Measurements from ENCODE around the gene CHI3L2. TPM values are rescaled to one million over a fixed set of nuclear protein-coding genes. Genes with fewer than 3 reads are reported as not detected.

CHI3L2 gene
- total RNA-seq, 4 donors from 2014 or later, result 0.82 to 2.7 TPM; not detected in 2

- intact Hi-C loops (cut with DNase I; ENCODE audit: low total_unique reads), result no loop called here
- Histone ChIP-seq H3K4me1 (no peaks in the 10 kb centered on the region), H3K9me3 (no peaks in the 10 kb centered on the region), H3K27me3 (peaks cover 4% of the 10 kb centered on the region), H3K4me3 (no peak overlapping the region), H3K36me3 (no peaks in the 10 kb centered on the region), H3K27ac (no peak overlapping the region)
- in situ Hi-C loops (cut with MboI; ENCODE audit: low pct_ligation_motif_present in 1 of 4, low pct_unique_long_range_greater_than_20kb in 1 of 4, low sequenced_read_pairs in 3 of 4), result no loop called here
- whole genome bisulfite sequencing, 2 donors (ENCODE audit: low coverage in 1 of 2), result 98 to 100% methylated on average over 1 to 2 of the region's 2 CpGs
- no peak for DNase-seq
- TF ChIP-seq POLR2AphosphoS5 (IDR thresholded peaks at IDR 0.05) (no peak), CTCF (IDR thresholded peaks at IDR 0.05) (no peak), EP300 (IDR thresholded peaks at IDR 0.05; ENCODE audit: low read depth) (no peak), POLR2A (IDR thresholded peaks at IDR 0.05) (no peak)
These were observed 25.3 kb downstream of the CHI3L2 start for GRCh38 chr1:111252786-111253185.

- H3K4me1 ChIP-seq, result no peaks in the 10 kb centered on the region
- intact Hi-C loops (cut with DNase I; ENCODE audit: low total_unique reads) (no loop called here), in situ Hi-C loops (cut with MboI; ENCODE audit: low pct_ligation_motif_present in 1 of 4, low pct_unique_long_range_greater_than_20kb in 1 of 4, low sequenced_read_pairs in 3 of 4) (no loop called here)
- H3K27ac ChIP-seq, result no peak overlapping the region
- H3K27me3 ChIP-seq, result peaks cover 4% of the 10 kb centered on the region
- H3K4me3 ChIP-seq, result no peak overlapping the region
- TF ChIP-seq POLR2AphosphoS5 (IDR thresholded peaks at IDR 0.05) (no peak), EP300 (IDR thresholded peaks at IDR 0.05; ENCODE audit: low read depth) (no peak), POLR2A (IDR thresholded peaks at IDR 0.05) (no peak), CTCF (IDR thresholded peaks at IDR 0.05) (no peak)
- WGBS, 2 donors (ENCODE audit: low coverage in 1 of 2), result 77 to 100% methylated on average over 1 of the region's 1 CpG
- no peak for DNase-seq
- H3K36me3 ChIP-seq, result no peaks in the 10 kb centered on the region
- no peaks in the 10 kb centered on the region for H3K9me3 ChIP-seq
These were observed 26.4 kb downstream of the CHI3L2 start for GRCh38 chr1:111253876-111254275.

- H3K27me3 ChIP-seq, result peaks cover 4% of the 10 kb centered on the region
- no peaks in the 10 kb centered on the region for H3K36me3 ChIP-seq
- intact Hi-C loops (cut with DNase I; ENCODE audit: low total_unique reads) (no loop called here), in situ Hi-C loops (cut with MboI; ENCODE audit: low pct_ligation_motif_present in 1 of 4, low pct_unique_long_range_greater_than_20kb in 1 of 4, low sequenced_read_pairs in 3 of 4) (no loop called here)
- WGBS, 2 donors (ENCODE audit: low coverage in 1 of 2), result 51 to 66% methylated on average over 6 to 8 of the region's 8 CpGs
- H3K4me1 ChIP-seq, result no peaks in the 10 kb centered on the region
- H3K27ac ChIP-seq, result no peak overlapping the region
- H3K4me3 ChIP-seq, result no peak overlapping the region
- DNase-seq, result no peak
- TF ChIP-seq CTCF (IDR thresholded peaks at IDR 0.05) (no peak), POLR2A (IDR thresholded peaks at IDR 0.05) (no peak), EP300 (IDR thresholded peaks at IDR 0.05; ENCODE audit: low read depth) (no peak), POLR2AphosphoS5 (IDR thresholded peaks at IDR 0.05) (no peak)
- no peaks in the 10 kb centered on the region for H3K9me3 ChIP-seq
These were observed 29.6 kb downstream of the CHI3L2 start for GRCh38 chr1:111256988-111257658.

GRCh38 chr1:111267801-111268508 lies 40.4 kb downstream of the CHI3L2 start:
- Histone ChIP-seq H3K27me3 (peaks cover 43% of the 10 kb centered on the region), H3K27ac (no peak overlapping the region), H3K9me3 (no peaks in the 10 kb centered on the region), H3K4me3 (no peak overlapping the region), H3K36me3 (no peaks in the 10 kb centered on the region), H3K4me1 (peaks cover 0 to 5% (median 0%) of the 10 kb centered on the region in 4 donors)
- WGBS, 2 donors (ENCODE audit: low coverage in 1 of 2), result 76% methylated on average over 4 of the region's 4 CpGs; no CpG with 5 or more reads in 1 of the 2 donors
- intact Hi-C loops (cut with DNase I; ENCODE audit: low total_unique reads), result no loop called here
- in situ Hi-C loops (cut with MboI; ENCODE audit: low pct_ligation_motif_present in 1 of 4, low pct_unique_long_range_greater_than_20kb in 1 of 4, low sequenced_read_pairs in 3 of 4), result no loop called here
- DNase-seq, result no peak
- TF ChIP-seq CTCF (IDR thresholded peaks at IDR 0.05) (no peak), EP300 (IDR thresholded peaks at IDR 0.05; ENCODE audit: low read depth) (no peak), POLR2AphosphoS5 (IDR thresholded peaks at IDR 0.05) (no peak)
